ENCODE measurements around the gene PRKCSH.

PRKCSH gene

GRCh38 chr19:11422163-11423065 is 13.0 kb upstream of the PRKCSH start:
- TF ChIP-seq, protein P1, sequence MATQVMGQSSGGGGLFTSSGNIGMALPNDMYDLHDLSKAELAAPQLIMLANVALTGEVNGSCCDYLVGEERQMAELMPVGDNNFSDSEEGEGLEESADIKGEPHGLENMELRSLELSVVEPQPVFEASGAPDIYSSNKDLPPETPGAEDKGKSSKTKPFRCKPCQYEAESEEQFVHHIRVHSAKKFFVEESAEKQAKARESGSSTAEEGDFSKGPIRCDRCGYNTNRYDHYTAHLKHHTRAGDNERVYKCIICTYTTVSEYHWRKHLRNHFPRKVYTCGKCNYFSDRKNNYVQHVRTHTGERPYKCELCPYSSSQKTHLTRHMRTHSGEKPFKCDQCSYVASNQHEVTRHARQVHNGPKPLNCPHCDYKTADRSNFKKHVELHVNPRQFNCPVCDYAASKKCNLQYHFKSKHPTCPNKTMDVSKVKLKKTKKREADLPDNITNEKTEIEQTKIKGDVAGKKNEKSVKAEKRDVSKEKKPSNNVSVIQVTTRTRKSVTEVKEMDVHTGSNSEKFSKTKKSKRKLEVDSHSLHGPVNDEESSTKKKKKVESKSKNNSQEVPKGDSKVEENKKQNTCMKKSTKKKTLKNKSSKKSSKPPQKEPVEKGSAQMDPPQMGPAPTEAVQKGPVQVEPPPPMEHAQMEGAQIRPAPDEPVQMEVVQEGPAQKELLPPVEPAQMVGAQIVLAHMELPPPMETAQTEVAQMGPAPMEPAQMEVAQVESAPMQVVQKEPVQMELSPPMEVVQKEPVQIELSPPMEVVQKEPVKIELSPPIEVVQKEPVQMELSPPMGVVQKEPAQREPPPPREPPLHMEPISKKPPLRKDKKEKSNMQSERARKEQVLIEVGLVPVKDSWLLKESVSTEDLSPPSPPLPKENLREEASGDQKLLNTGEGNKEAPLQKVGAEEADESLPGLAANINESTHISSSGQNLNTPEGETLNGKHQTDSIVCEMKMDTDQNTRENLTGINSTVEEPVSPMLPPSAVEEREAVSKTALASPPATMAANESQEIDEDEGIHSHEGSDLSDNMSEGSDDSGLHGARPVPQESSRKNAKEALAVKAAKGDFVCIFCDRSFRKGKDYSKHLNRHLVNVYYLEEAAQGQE (IDR thresholded peaks at IDR 0.05; ENCODE audit: insufficient read depth in 1 of 2, low read depth in 2 of 2, low read length in 2 of 2) = no peak
- no peak for TF ChIP-seq SIN3A (IDR thresholded peaks at IDR 0.05; ENCODE audit: borderline replicate concordance, insufficient read depth, low read length)
- no peak for TF ChIP-seq TAF1 (IDR thresholded peaks at IDR 0.05; ENCODE audit: borderline replicate concordance, insufficient read depth, low read length)

DNA sequence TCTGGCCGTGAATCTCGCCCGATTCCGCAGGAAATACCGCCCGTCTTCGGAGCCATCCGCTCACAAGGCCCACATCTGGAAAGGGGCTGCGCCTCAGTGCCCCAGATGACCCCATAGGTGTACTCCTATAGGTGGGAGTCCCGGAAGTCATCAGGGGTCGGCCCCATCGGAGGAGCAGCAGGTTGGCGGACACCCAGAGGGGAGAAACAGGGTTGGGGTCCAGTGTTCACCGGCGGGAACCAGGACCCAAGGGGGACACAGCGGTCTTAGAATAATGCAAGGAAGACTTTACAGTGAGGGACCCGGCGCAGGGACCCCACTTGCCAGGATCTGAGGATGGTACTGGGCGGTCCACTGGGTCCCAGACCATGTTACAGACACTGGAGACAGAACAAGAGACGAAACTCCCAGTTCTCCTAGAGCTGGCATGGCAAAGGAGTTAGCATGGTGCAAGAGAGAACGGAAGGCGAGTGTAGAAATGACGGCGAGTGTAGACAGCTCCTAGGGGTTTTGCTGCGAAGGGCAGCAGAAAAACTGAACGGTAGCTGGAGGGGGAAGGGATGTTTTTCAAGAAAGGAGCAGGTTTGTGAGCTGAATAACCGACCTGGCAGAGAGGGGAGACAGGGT is 12.2 kb upstream of the PRKCSH start:
- no peak for TF ChIP-seq SIN3A (IDR thresholded peaks at IDR 0.05; ENCODE audit: borderline replicate concordance, insufficient read depth, low read length)

GRCh38 chr19:11423791-11424181 is 11.6 kb upstream of the PRKCSH start:
- TF ChIP-seq TAF1 (IDR thresholded peaks at IDR 0.05; ENCODE audit: borderline replicate concordance, insufficient read depth, low read length) (no peak), FOXP2 (optimal IDR thresholded peaks at IDR 0.05; ENCODE audit: borderline replicate concordance, extremely low read depth, extremely low read length, insufficient read depth) (no peak), POLR2AphosphoS5 (IDR thresholded peaks at IDR 0.05; ENCODE audit: low read depth, low read length) (no peak), SIN3A (IDR thresholded peaks at IDR 0.05; ENCODE audit: borderline replicate concordance, insufficient read depth, low read length) (no peak)
- TF ChIP-seq, protein P1 (IDR thresholded peaks at IDR 0.05; ENCODE audit: insufficient read depth in 1 of 2, low read depth in 2 of 2, low read length in 2 of 2) = no peak

GRCh38 chr19:11425719-11426457 is 9.5 kb upstream of the PRKCSH start:
- no peak for TF ChIP-seq TAF1 (IDR thresholded peaks at IDR 0.05; ENCODE audit: borderline replicate concordance, insufficient read depth, low read length)
- TF ChIP-seq, protein P1 (IDR thresholded peaks at IDR 0.05; ENCODE audit: insufficient read depth in 1 of 2, low read depth in 2 of 2, low read length in 2 of 2) = no peak
- TF ChIP-seq SIN3A (IDR thresholded peaks at IDR 0.05; ENCODE audit: borderline replicate concordance, insufficient read depth, low read length) = no peak
- TF ChIP-seq POLR2AphosphoS5 (IDR thresholded peaks at IDR 0.05; ENCODE audit: low read depth, low read length) = no peak
- TF ChIP-seq FOXP2 (optimal IDR thresholded peaks at IDR 0.05; ENCODE audit: borderline replicate concordance, extremely low read depth, extremely low read length, insufficient read depth) = no peak

- TF ChIP-seq TAF1 (IDR thresholded peaks at IDR 0.05; ENCODE audit: borderline replicate concordance, insufficient read depth, low read length) = no peak
- TF ChIP-seq, protein P1 (IDR thresholded peaks at IDR 0.05; ENCODE audit: insufficient read depth in 1 of 2, low read depth in 2 of 2, low read length in 2 of 2) = no peak
- no peak for TF ChIP-seq FOXP2 (optimal IDR thresholded peaks at IDR 0.05; ENCODE audit: borderline replicate concordance, extremely low read depth, extremely low read length, insufficient read depth)
Observed at GRCh38 chr19:11426656-11427055, 8.8 kb upstream of the PRKCSH start.
